HEK293 (cell line): ENCODE measurements around the gene PCBP1.

ENCODE experiments used
- CTCF ChIA-PET: fragments of 350-600 bp; formaldehyde crosslinking; extraction: SDS; loops from one replicate; lab custom pipeline; 2021; ENCODE audit warnings: antibody characterized with exemption; lab: Yijun Ruan, JAX
- POLR2A ChIA-PET: fragments of 300-600 bp; formaldehyde crosslinking; extraction: SDS; loops from one replicate; lab custom pipeline; 2020; ENCODE audit warnings: antibody characterized with exemption, inconsistent platforms; lab: Yijun Ruan, JAX
- H3K27ac ChIP-seq: fragments of 200-500 bp; sonication (Bioruptor generic); 2 replicates; pipeline ENCODE4 v1.5.1; 2014; ENCODE audit warnings: low read depth, low read length, control low read depth, inconsistent platforms; ENCODE audit errors: extremely low read depth
- H3K36me3 ChIP-seq, 2 experiments: fragments of 200-500 bp in 1 of 2; sonication (Bioruptor generic) in 1 of 2; 1 replicate in 1 of 2; 2 replicates in 1 of 2; pipeline ENCODE4 v1.5.1; 2014 to 2017; ENCODE audit warnings: inconsistent platforms in 2 of 2, low read length in 2 of 2; ENCODE audit not compliant: control insufficient read depth in 2 of 2, insufficient read depth in 1 of 2
- H3K4me1 ChIP-seq: fragments of 200-500 bp; sonication (Bioruptor generic); 2 replicates; pipeline ENCODE4 v1.5.1; 2014; ENCODE audit warnings: mild to moderate bottlenecking, low read length, inconsistent platforms; ENCODE audit not compliant: control insufficient read depth, insufficient read depth
- H3K4me3 ChIP-seq: 2 replicates; pipeline ENCODE4 v1.5.1; 2011; ENCODE audit warnings: low read depth, mild to moderate bottlenecking, control low read depth, low read length, moderate library complexity
- H3K9me3 ChIP-seq: fragments of 200-500 bp; sonication (Bioruptor generic); 2 replicates; pipeline ENCODE4 v1.5.1; 2014; ENCODE audit warnings: low read depth, low read length, inconsistent platforms; ENCODE audit not compliant: control insufficient read depth, insufficient read depth
- BCL11A ChIP-seq: fragments of 450-650 bp; formaldehyde crosslinking; IDR thresholded peaks from 2 replicates; pipeline ENCODE4 v1.5.1; 2016; ENCODE audit warnings: low read depth, missing biosample characterization, missing genetic modification characterization
- BCL6B ChIP-seq: fragments of 450-650 bp; formaldehyde crosslinking; IDR thresholded peaks from 2 replicates; pipeline ENCODE4 v1.5.1; 2017; ENCODE audit warnings: missing biosample characterization, missing genetic modification characterization
- GLI2 ChIP-seq: fragments of 450-650 bp; formaldehyde crosslinking; IDR thresholded peaks from 2 replicates; pipeline ENCODE4; 2017; ENCODE audit warnings: missing biosample characterization, missing genetic modification characterization, low read depth, borderline replicate concordance
- HOXD13 ChIP-seq: sonication (generic); formaldehyde crosslinking; IDR thresholded peaks from 2 replicates; pipeline ENCODE4 v1.8.0; 2022; ENCODE audit warnings: missing genetic modification reagents, borderline replicate concordance
- OVOL3 ChIP-seq: fragments of 450-650 bp; formaldehyde crosslinking; IDR thresholded peaks from 2 replicates; pipeline ENCODE4 v1.5.1; 2016; ENCODE audit warnings: missing biosample characterization, missing genetic modification characterization
- SP3 ChIP-seq: fragments of 450-650 bp; formaldehyde crosslinking; IDR thresholded peaks from 2 replicates; pipeline ENCODE4 v1.5.1; 2016; ENCODE audit warnings: missing biosample characterization, missing genetic modification characterization
- ZBTB1 ChIP-seq: fragments of 450-650 bp; formaldehyde crosslinking; IDR thresholded peaks from 2 replicates; pipeline ENCODE4 v1.5.1; 2016; ENCODE audit warnings: missing biosample characterization, missing genetic modification characterization
- ZBTB10 ChIP-seq: fragments of 450-650 bp; formaldehyde crosslinking; IDR thresholded peaks from 2 replicates; pipeline ENCODE4 v1.5.1; 2016; ENCODE audit warnings: missing biosample characterization, missing genetic modification characterization
- ZBTB17 ChIP-seq: fragments of 450-650 bp; formaldehyde crosslinking; IDR thresholded peaks from 2 replicates; pipeline ENCODE4 v1.5.1; 2016; ENCODE audit warnings: missing biosample characterization, missing genetic modification characterization
- ZNF169 ChIP-seq: fragments of 450-650 bp; formaldehyde crosslinking; IDR thresholded peaks from 2 replicates; pipeline ENCODE4 v1.5.1; 2016; ENCODE audit warnings: missing biosample characterization, missing genetic modification characterization
- ZNF24 ChIP-seq: fragments of 450-650 bp; formaldehyde crosslinking; IDR thresholded peaks from 2 replicates; pipeline ENCODE4 v1.5.1; 2016; ENCODE audit warnings: missing biosample characterization, missing genetic modification characterization
- ZNF280C ChIP-seq: fragments of 450-650 bp; formaldehyde crosslinking; IDR thresholded peaks from 2 replicates; pipeline ENCODE4 v1.5.1; 2016; ENCODE audit warnings: missing biosample characterization, missing genetic modification characterization
- ZNF426 ChIP-seq: fragments of 450-650 bp; formaldehyde crosslinking; IDR thresholded peaks from 2 replicates; pipeline ENCODE4 v1.5.1; 2017; ENCODE audit warnings: missing biosample characterization, missing genetic modification characterization, mild to moderate bottlenecking, inconsistent platforms, moderate library complexity
- ZNF549 ChIP-seq: fragments of 450-650 bp; IDR thresholded peaks from 2 replicates; pipeline ENCODE4 v1.5.1; 2018; ENCODE audit warnings: missing biosample characterization, missing genetic modification characterization, mild to moderate bottlenecking, inconsistent platforms, moderate library complexity
- ZNF555 ChIP-seq: fragments of 450-650 bp; formaldehyde crosslinking; conservative IDR thresholded peaks from 2 replicates; pipeline ENCODE4 v1.5.1; 2017; ENCODE audit warnings: missing biosample characterization, mild to moderate bottlenecking, missing genetic modification characterization, inconsistent platforms
- ZNF585B ChIP-seq: fragments of 450-650 bp; formaldehyde crosslinking; IDR thresholded peaks from 2 replicates; pipeline ENCODE4 v1.5.1; 2016; ENCODE audit warnings: missing biosample characterization, missing genetic modification characterization
- ZNF610 ChIP-seq: fragments of 450-650 bp; formaldehyde crosslinking; IDR thresholded peaks from 2 replicates; pipeline ENCODE4 v1.5.1; 2016; ENCODE audit warnings: missing biosample characterization, missing genetic modification characterization, borderline replicate concordance
- ZNF626 ChIP-seq: fragments of 450-650 bp; sonication (Bioruptor Pico); formaldehyde crosslinking; IDR thresholded peaks from 2 replicates; pipeline ENCODE4 v1.5.1; 2018; ENCODE audit warnings: missing biosample characterization, missing genetic modification characterization, inconsistent platforms
- ZNF629 ChIP-seq: fragments of 450-650 bp; formaldehyde crosslinking; IDR thresholded peaks from 2 replicates; pipeline ENCODE4 v1.5.1; 2017; ENCODE audit warnings: missing biosample characterization, missing genetic modification characterization
- ZNF645 ChIP-seq: fragments of 450-650 bp; formaldehyde crosslinking; IDR thresholded peaks from 2 replicates; pipeline ENCODE4; 2016; ENCODE audit warnings: missing biosample characterization, missing genetic modification characterization
- ZNF658 ChIP-seq: fragments of 450-650 bp; formaldehyde crosslinking; IDR thresholded peaks from 2 replicates; pipeline ENCODE4; 2016; ENCODE audit warnings: missing biosample characterization, missing genetic modification characterization
- ZNF660 ChIP-seq: fragments of 450-650 bp; IDR thresholded peaks from 2 replicates; pipeline ENCODE4 v1.5.1; 2018; ENCODE audit warnings: missing biosample characterization, mild to moderate bottlenecking, missing genetic modification characterization
- ZNF707 ChIP-seq: fragments of 450-650 bp; formaldehyde crosslinking; IDR thresholded peaks from 2 replicates; pipeline ENCODE4 v1.5.1; 2016; ENCODE audit warnings: missing biosample characterization, missing genetic modification characterization
- ZNF776 ChIP-seq: fragments of 450-650 bp; formaldehyde crosslinking; IDR thresholded peaks from 2 replicates; pipeline ENCODE4 v1.5.0; 2017; ENCODE audit warnings: missing biosample characterization, missing genetic modification characterization, borderline replicate concordance
- ZSCAN16 ChIP-seq: fragments of 450-650 bp; formaldehyde crosslinking; IDR thresholded peaks from 2 replicates; pipeline ENCODE4 v1.5.1; 2016; ENCODE audit warnings: missing biosample characterization, missing genetic modification characterization
- ZXDB ChIP-seq: fragments of 450-650 bp; formaldehyde crosslinking; IDR thresholded peaks from 2 replicates; pipeline ENCODE4 v1.5.1; 2016; ENCODE audit warnings: missing biosample characterization, missing genetic modification characterization

The PCBP1 gene

GRCh38 chr2:70061317-70061716 is 26.0 kb upstream of the PCBP1 start:
- Histone ChIP-seq H3K27ac (no peak overlapping the region), H3K9me3 (no peaks in the 10 kb centered on the region), H3K4me1 (no peaks in the 10 kb centered on the region), H3K4me3 (no peak overlapping the region), H3K36me3 (peaks cover 38 to 65% of the 10 kb centered on the region in 2 experiments; a peak in 2 of 3 replicates)
- no peak for TF ChIP-seq ZNF645 (tag by site-specific recombination)
- TF ChIP-seq ZNF169, result no peak
- no peak for TF ChIP-seq ZNF776
- ChIA-PET CTCF (interaction anchor here (0.7 to 1.5 kb wide), 2 partner anchors 24 to 147 kb away, joined by 3 to 4 read pairs; partner anchors contain the start of gene MXD1), POLR2A (interaction anchor here (2.3 kb wide), 1 partner anchor 147 kb away, joined by 11 read pairs; the partner anchor contains the start of gene MXD1)

- Histone ChIP-seq H3K4me3 (no peak overlapping the region), H3K9me3 (no peaks in the 10 kb centered on the region)
- POLR2A ChIA-PET, result interaction anchor here (0.5 to 2.3 kb wide), 4 partner anchors 16 to 235 kb away, joined by 3 to 11 read pairs (median 4); partner anchors contain the start of gene MXD1
- TF ChIP-seq ZBTB10 (tag by site-specific recombination), result no peak
- no peak for TF ChIP-seq OVOL3 (tag by site-specific recombination)
- no peak for TF ChIP-seq ZNF610 (tag by site-specific recombination)
- no peak for TF ChIP-seq ZNF555 (tag by site-specific recombination)
- TF ChIP-seq BCL11A (tag by site-specific recombination), result no peak
- no peak for TF ChIP-seq ZNF660 (tag by site-specific recombination)
- TF ChIP-seq GLI2 (tag by site-specific recombination), result no peak
- no peak for TF ChIP-seq ZNF658 (tag by site-specific recombination)
- TF ChIP-seq ZNF549 (tag by site-specific recombination), result no peak
- no peak for TF ChIP-seq ZNF24 (tag by site-specific recombination)
- no peak for TF ChIP-seq ZXDB (tag by site-specific recombination)
- no peak for TF ChIP-seq ZNF280C (tag by site-specific recombination)
- TF ChIP-seq, all 188 proteins: peak for 0
- Histone ChIP-seq H3K36me3 (peaks cover 38 to 69% of the 10 kb centered on the region in 2 experiments; a peak in 2 of 3 replicates), H3K4me1 (no peaks in the 10 kb centered on the region), H3K27ac (no peak overlapping the region)
- CTCF ChIA-PET, result interaction anchor here (0.6 to 1.5 kb wide), 4 partner anchors 11 to 148 kb away, joined by 3 to 5 read pairs (median 4); partner anchors contain the start of gene MXD1
Observed at GRCh38 chr2:70062270-70062669, 25.0 kb upstream of the PCBP1 start.

- peaks cover 33 to 60% of the 10 kb centered on the region in 2 experiments for H3K36me3 ChIP-seq
- CTCF ChIA-PET, result interaction anchor here (0.7 to 4.6 kb wide), 2 partner anchors 155 to 1021 kb away, joined by 3 to 49 read pairs; partner anchors contain the start of gene MXD1
- POLR2A ChIA-PET, result no interaction called here
- no peaks in the 10 kb centered on the region for H3K9me3 ChIP-seq
- H3K4me3 ChIP-seq, result no peak overlapping the region
- no peaks in the 10 kb centered on the region for H3K4me1 ChIP-seq
- no peak overlapping the region for H3K27ac ChIP-seq
- no peak for TF ChIP-seq ZNF24 (tag by site-specific recombination)
- TF ChIP-seq ZBTB17 (tag by site-specific recombination), result no peak
- no peak for TF ChIP-seq ZNF585B
- TF ChIP-seq ZNF626, result no peak
- TF ChIP-seq ZNF629 (tag by site-specific recombination), result no peak
- no peak for TF ChIP-seq BCL6B
- TF ChIP-seq ZSCAN16 (tag by site-specific recombination), result no peak
- TF ChIP-seq HOXD13, result no peak
- TF ChIP-seq ZBTB1, result no peak
- no peak for TF ChIP-seq SP3
- no peak for TF ChIP-seq ZNF426 (tag by site-specific recombination)
- no peak for TF ChIP-seq ZNF707 (tag by site-specific recombination)
Observed at GRCh38 chr2:70068119-70068518, 19.2 kb upstream of the PCBP1 start.
